HCT116 (cell line): ENCODE measurements around the gene PRUNE1. TPM values are rescaled to one million over a fixed set of nuclear protein-coding genes. Genes with fewer than 3 reads are reported as not detected.

ENCODE experiments used
- ATAC-seq: fragments of 200-7000 bp; cut with Tn5 transposase; 2 replicates; pipeline ENCODE4 v1.9.1; 2020; ENCODE audit warnings: mild to moderate bottlenecking, moderate library complexity
- BruUV-seq: library from RNA; stranded (reverse); fragments of 400-500 nt; replicated peaks from 2 replicates; lab custom pipeline; 2021; lab: Mats Ljungman, UMichigan
- CTCF ChIA-PET: fragments of 300-600 bp; sonication (Branson Sonifier 250); formaldehyde crosslinking; loops from one replicate; lab custom pipeline; 2021; ENCODE audit warnings: antibody characterized with exemption; lab: Charles Lee
- POLR2A ChIA-PET: fragments of 300-600, 350-600 bp; sonication (Branson Sonifier 250); formaldehyde crosslinking; loops from one replicate; lab custom pipeline; 2021; ENCODE audit warnings: antibody characterized with exemption; lab: Charles Lee
- RAD21 ChIA-PET, 2 experiments: fragments of 300-600 bp; sonication (Branson Sonifier 250); formaldehyde crosslinking; loops; one replicate each; lab custom pipeline; 2023; ENCODE audit warnings: low total read pairs in 2 of 2; ENCODE audit not compliant: uncharacterized antibody in 2 of 2, unreplicated experiment in 2 of 2, low non-redundant PET in 1 of 2; lab: Charles Lee
- DNase-seq: peaks from one replicate; pipeline ENCODE4 v3.0.0-alpha.2; 2010; ENCODE audit warnings: low read depth, low spot score
- H2AFZ ChIP-seq: fragments of 200-600 bp; shearing (Covaris generic), sonication (generic); 2 replicates; pipeline ENCODE4 v1.6.1; 2017; ENCODE audit warnings: low read depth, mixed run types, mixed read lengths, antibody characterized with exemption, low read length; ENCODE audit not compliant: poor library complexity, severe bottlenecking
- H3K27ac ChIP-seq: 2 replicates; pipeline ENCODE4 v1.5.1; 2012; ENCODE audit warnings: low read depth, low read length
- H3K27me3 ChIP-seq: fragments of 200-600 bp; sonication (generic); 2 replicates; pipeline ENCODE4 v1.6.1; 2016; ENCODE audit warnings: mixed run types, low read length, mixed read lengths; ENCODE audit not compliant: insufficient read depth
- H3K36me3 ChIP-seq, 2 experiments: fragments of 200-500 bp in 1 of 2; fragments of 200-600 bp in 1 of 2; sonication (Bioruptor generic) in 1 of 2; sonication (generic) in 1 of 2; 2 replicates each; pipeline versions ENCODE4 v1.5.1 to v1.6.1; 2014 to 2016; ENCODE audit warnings: low read length in 2 of 2, inconsistent platforms in 1 of 2, mixed read lengths in 1 of 2, mixed run types in 1 of 2; ENCODE audit not compliant: insufficient read depth in 2 of 2, control insufficient read depth in 1 of 2
- H3K4me1 ChIP-seq, 2 experiments: fragments of 200-600 bp in 1 of 2; sonication (generic) in 1 of 2; 2 replicates each; pipeline versions ENCODE4 v1.5.1 to v1.6.1; 2012 to 2017; ENCODE audit warnings: low read length in 2 of 2, inconsistent platforms in 1 of 2, mild to moderate bottlenecking in 1 of 2, mixed read lengths in 1 of 2, mixed run types in 1 of 2, moderate library complexity in 1 of 2; ENCODE audit not compliant: insufficient read depth in 2 of 2, control insufficient read depth in 1 of 2
- H3K4me2 ChIP-seq: fragments of 200-600 bp; sonication (generic); 2 replicates; pipeline ENCODE4 v1.6.1; 2017; ENCODE audit warnings: mixed run types, low read length, mixed read lengths
- H3K4me3 ChIP-seq, 2 experiments: fragments of 200-600 bp in 1 of 2; sonication (generic) in 1 of 2; replicated peaks in 1 of 2; 2 replicates each; pipeline ENCODE4 v1.5.1; 2011 to 2016; ENCODE audit warnings: low read length in 2 of 2, control low read depth in 1 of 2, low read depth in 1 of 2, mild to moderate bottlenecking in 1 of 2, mixed read lengths in 1 of 2, mixed run types in 1 of 2
- H3K79me2 ChIP-seq: fragments of 200-600 bp; sonication (generic); 2 replicates; pipeline ENCODE4 v1.6.1; 2017; ENCODE audit warnings: mild to moderate bottlenecking, mixed run types, low read length, moderate library complexity, mixed read lengths; ENCODE audit not compliant: insufficient read depth
- H3K9ac ChIP-seq: fragments of 200-600 bp; sonication (generic); 2 replicates; pipeline ENCODE4 v1.6.1; 2016; ENCODE audit warnings: low read length, mixed read lengths
- H3K9me2 ChIP-seq: fragments of 200-600 bp; sonication (generic), shearing (Covaris generic); 2 replicates; pipeline ENCODE4 v1.6.1; 2017; ENCODE audit warnings: mixed run types, mild to moderate bottlenecking, moderate library complexity; ENCODE audit not compliant: insufficient read depth
- H3K9me3 ChIP-seq, 2 experiments: fragments of 200-500 bp in 1 of 2; fragments of 200-600 bp in 1 of 2; sonication (Bioruptor generic) in 1 of 2; sonication (generic) in 1 of 2; 2 replicates each; pipeline ENCODE4 v1.6.1; 2014 to 2017; ENCODE audit warnings: low read length in 2 of 2, mixed read lengths in 2 of 2, inconsistent platforms in 1 of 2, low read depth in 1 of 2, mild to moderate bottlenecking in 1 of 2, mixed run types in 1 of 2, moderate library complexity in 1 of 2; ENCODE audit not compliant: control insufficient read depth in 1 of 2, insufficient read depth in 1 of 2
- H4K20me1 ChIP-seq: fragments of 200-600 bp; sonication (generic), shearing (Covaris generic); 2 replicates; pipeline ENCODE4 v1.6.1; 2017; ENCODE audit warnings: mixed run types, mild to moderate bottlenecking, moderate library complexity; ENCODE audit not compliant: insufficient read depth
- CBX3 ChIP-seq: IDR thresholded peaks from 2 replicates; pipeline ENCODE4 v1.6.1; 2012; ENCODE audit warnings: low read depth
- CEBPB ChIP-seq: IDR thresholded peaks from 2 replicates; pipeline ENCODE4 v1.6.1; 2012; ENCODE audit warnings: low read depth
- CTCF ChIP-seq, 3 experiments: fragments of 200-600 bp in 1 of 3; sonication (generic) in 1 of 3; IDR thresholded peaks in 2 of 3; conservative IDR thresholded peaks in 1 of 3; 2 replicates each; pipeline ENCODE4 v1.5.1; 2012 to 2017; ENCODE audit warnings: low read depth in 2 of 3, low read length in 2 of 3, antibody characterized with exemption in 1 of 3, borderline replicate concordance in 1 of 3, control low read depth in 1 of 3, mild to moderate bottlenecking in 1 of 3, mixed read lengths in 1 of 3, mixed run types in 1 of 3, moderate library complexity in 1 of 3; ENCODE audit not compliant: insufficient read depth in 1 of 3
- EGR1 ChIP-seq: IDR thresholded peaks from 2 replicates; pipeline ENCODE4 v1.6.1; 2012; ENCODE audit warnings: low read depth
- ELF1 ChIP-seq: IDR thresholded peaks from 2 replicates; pipeline ENCODE4 v1.6.1; 2012; ENCODE audit warnings: low read depth, borderline replicate concordance
- EZH2 ChIP-seq: fragments of 200-600 bp; sonication (generic); IDR thresholded peaks from 2 replicates; pipeline ENCODE4 v1.6.1; 2017; ENCODE audit warnings: antibody characterized with exemption, mixed run types
- FOSL1 ChIP-seq: IDR thresholded peaks from 2 replicates; pipeline ENCODE4 v1.6.1; 2012; ENCODE audit warnings: low read depth
- JUND ChIP-seq: IDR thresholded peaks from 2 replicates; pipeline ENCODE4 v1.6.1; 2012
- POLR2AphosphoS5 ChIP-seq: IDR thresholded peaks from 2 replicates; pipeline ENCODE4 v1.6.1; 2011; ENCODE audit warnings: mild to moderate bottlenecking, low read depth, low read length, moderate library complexity
- RAD21 ChIP-seq: IDR thresholded peaks from 2 replicates; pipeline ENCODE4 v1.6.1; 2012; ENCODE audit warnings: low read depth, mild to moderate bottlenecking
- REST ChIP-seq: IDR thresholded peaks from 2 replicates; pipeline ENCODE4 v1.6.1; 2012; ENCODE audit warnings: low read depth
- SP1 ChIP-seq: IDR thresholded peaks from 2 replicates; pipeline ENCODE4 v1.6.1; 2012; ENCODE audit warnings: low read depth
- TCF7L2 ChIP-seq: IDR thresholded peaks from 2 replicates; pipeline ENCODE4 v1.7.0; 2011; ENCODE audit warnings: borderline replicate concordance, inconsistent platforms; ENCODE audit not compliant: insufficient read depth, insufficient read length; ENCODE audit errors: extremely low read depth
- ZBTB33 ChIP-seq: IDR thresholded peaks from 2 replicates; pipeline ENCODE4 v1.6.1; 2011; ENCODE audit warnings: mild to moderate bottlenecking, low read length, moderate library complexity; ENCODE audit not compliant: insufficient replicate concordance; ENCODE audit errors: extremely low read depth
- ZNF274 ChIP-seq: fragments of 200-500 bp; sonication (Bioruptor generic); IDR thresholded peaks from 2 replicates; pipeline ENCODE4 v1.6.1; 2014; ENCODE audit warnings: mild to moderate bottlenecking, low read depth, low read length, inconsistent platforms
- intact Hi-C: fragments of 100-400 bp; cut with micrococcal nuclease; formaldehyde crosslinking; loops from 2 replicates; pipeline ENCODE4 v1.10.0; 2022
- total RNA-seq: library from RNA; stranded (reverse); gene quantifications from one replicate; pipeline ENCODE4 v1.2.1, GENCODE V29; 2021; ENCODE audit not compliant: unreplicated experiment

PRUNE1 gene
- total RNA-seq, 1 experiment from 2014 or later = 20.2 TPM

GRCh38 chr1:151065089-151065645 lies 56.9 kb downstream of the PRUNE1 start (continued):
- TF ChIP-seq EZH2 = no peak

- H3K27ac ChIP-seq = no peak overlapping the region
- POLR2A ChIA-PET = no interaction called here
- ATAC-seq (no peak), DNase-seq (no peak)
- H3K27me3 ChIP-seq = no peaks in the 10 kb centered on the region
- no peak for TF ChIP-seq TCF7L2
- no peak for TF ChIP-seq REST
- no peak for TF ChIP-seq POLR2AphosphoS5
- TF ChIP-seq ZBTB33 = no peak
- TF ChIP-seq ZNF274 = no peak
- no peak for TF ChIP-seq JUND
- TF ChIP-seq EGR1 = no peak
- no peak for TF ChIP-seq SP1
- TF ChIP-seq FOSL1 = no peak
- TF ChIP-seq CEBPB = no peak
- TF ChIP-seq CBX3 = no peak
- no peak for TF ChIP-seq ELF1
- TF ChIP-seq CTCF (IDR thresholded peaks at IDR 0.05 in 2 of 3, conservative IDR thresholded peaks at IDR 0.05 in 1 of 3; ENCODE audit: borderline replicate concordance in 1 of 3, insufficient read depth in 1 of 3, low read depth in 2 of 3, low read length in 2 of 3) = no peak
- TF ChIP-seq RAD21 = no peak
- H3K4me3 ChIP-seq = no peak overlapping the region
- H3K9me2 ChIP-seq = no peaks in the 10 kb centered on the region
- H2AFZ ChIP-seq = no peak overlapping the region
- H3K4me2 ChIP-seq = no peak overlapping the region
- H3K36me3 ChIP-seq = no peaks in the 10 kb centered on the region
- RAD21 ChIA-PET = no interaction called here
- H3K4me1 ChIP-seq = peaks cover 16 to 27% of the 10 kb centered on the region in 2 experiments
- no TSS peak for BruUV-seq
- no peaks in the 10 kb centered on the region; the same call in 1 of the 2 replicates for H3K79me2 ChIP-seq
- intact Hi-C loops = no loop called here
- H3K9me3 ChIP-seq = no peaks in the 10 kb centered on the region
- CTCF ChIA-PET = interaction anchor here (0.9 kb wide), 1 partner anchor 33 kb away, joined by 4 read pairs; no protein-coding TSS in a partner anchor
- no peaks in the 10 kb centered on the region for H4K20me1 ChIP-seq
- H3K9ac ChIP-seq = no peak overlapping the region
These were observed 58.9 kb downstream of the PRUNE1 start for GRCh38 chr1:151067185-151067584.
